ENCODE results near the gene L3MBTL4.

DNA sequence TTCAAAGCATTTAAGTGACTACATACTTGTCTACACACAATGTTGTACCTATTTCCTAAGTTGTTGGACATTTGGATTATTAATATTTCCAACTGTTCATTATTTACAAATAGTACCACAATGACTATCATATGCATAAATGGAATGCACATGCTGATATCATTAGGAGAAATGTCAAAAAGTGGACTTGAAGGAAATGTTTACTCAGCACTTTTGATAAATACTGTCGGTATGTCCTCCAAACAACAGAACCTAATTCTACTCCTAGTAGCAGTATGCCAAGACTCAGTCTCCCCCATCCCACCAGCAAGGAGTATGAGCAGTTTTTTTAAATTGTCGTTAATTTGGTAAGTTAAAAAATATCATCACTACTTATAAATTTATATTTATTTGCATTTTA, 116.8 kb downstream of the L3MBTL4 start:
- TF ChIP-seq, protein P1, sequence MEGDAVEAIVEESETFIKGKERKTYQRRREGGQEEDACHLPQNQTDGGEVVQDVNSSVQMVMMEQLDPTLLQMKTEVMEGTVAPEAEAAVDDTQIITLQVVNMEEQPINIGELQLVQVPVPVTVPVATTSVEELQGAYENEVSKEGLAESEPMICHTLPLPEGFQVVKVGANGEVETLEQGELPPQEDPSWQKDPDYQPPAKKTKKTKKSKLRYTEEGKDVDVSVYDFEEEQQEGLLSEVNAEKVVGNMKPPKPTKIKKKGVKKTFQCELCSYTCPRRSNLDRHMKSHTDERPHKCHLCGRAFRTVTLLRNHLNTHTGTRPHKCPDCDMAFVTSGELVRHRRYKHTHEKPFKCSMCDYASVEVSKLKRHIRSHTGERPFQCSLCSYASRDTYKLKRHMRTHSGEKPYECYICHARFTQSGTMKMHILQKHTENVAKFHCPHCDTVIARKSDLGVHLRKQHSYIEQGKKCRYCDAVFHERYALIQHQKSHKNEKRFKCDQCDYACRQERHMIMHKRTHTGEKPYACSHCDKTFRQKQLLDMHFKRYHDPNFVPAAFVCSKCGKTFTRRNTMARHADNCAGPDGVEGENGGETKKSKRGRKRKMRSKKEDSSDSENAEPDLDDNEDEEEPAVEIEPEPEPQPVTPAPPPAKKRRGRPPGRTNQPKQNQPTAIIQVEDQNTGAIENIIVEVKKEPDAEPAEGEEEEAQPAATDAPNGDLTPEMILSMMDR (IDR thresholded peaks at IDR 0.05): no peak
- TF ChIP-seq, protein P2, sequence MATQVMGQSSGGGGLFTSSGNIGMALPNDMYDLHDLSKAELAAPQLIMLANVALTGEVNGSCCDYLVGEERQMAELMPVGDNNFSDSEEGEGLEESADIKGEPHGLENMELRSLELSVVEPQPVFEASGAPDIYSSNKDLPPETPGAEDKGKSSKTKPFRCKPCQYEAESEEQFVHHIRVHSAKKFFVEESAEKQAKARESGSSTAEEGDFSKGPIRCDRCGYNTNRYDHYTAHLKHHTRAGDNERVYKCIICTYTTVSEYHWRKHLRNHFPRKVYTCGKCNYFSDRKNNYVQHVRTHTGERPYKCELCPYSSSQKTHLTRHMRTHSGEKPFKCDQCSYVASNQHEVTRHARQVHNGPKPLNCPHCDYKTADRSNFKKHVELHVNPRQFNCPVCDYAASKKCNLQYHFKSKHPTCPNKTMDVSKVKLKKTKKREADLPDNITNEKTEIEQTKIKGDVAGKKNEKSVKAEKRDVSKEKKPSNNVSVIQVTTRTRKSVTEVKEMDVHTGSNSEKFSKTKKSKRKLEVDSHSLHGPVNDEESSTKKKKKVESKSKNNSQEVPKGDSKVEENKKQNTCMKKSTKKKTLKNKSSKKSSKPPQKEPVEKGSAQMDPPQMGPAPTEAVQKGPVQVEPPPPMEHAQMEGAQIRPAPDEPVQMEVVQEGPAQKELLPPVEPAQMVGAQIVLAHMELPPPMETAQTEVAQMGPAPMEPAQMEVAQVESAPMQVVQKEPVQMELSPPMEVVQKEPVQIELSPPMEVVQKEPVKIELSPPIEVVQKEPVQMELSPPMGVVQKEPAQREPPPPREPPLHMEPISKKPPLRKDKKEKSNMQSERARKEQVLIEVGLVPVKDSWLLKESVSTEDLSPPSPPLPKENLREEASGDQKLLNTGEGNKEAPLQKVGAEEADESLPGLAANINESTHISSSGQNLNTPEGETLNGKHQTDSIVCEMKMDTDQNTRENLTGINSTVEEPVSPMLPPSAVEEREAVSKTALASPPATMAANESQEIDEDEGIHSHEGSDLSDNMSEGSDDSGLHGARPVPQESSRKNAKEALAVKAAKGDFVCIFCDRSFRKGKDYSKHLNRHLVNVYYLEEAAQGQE (IDR thresholded peaks at IDR 0.05; ENCODE audit: insufficient read depth in 1 of 2, low read depth in 2 of 2, low read length in 1 of 2): no peak
- TF ChIP-seq POLR2AphosphoS5 (IDR thresholded peaks at IDR 0.05; ENCODE audit: low read depth, low read length) (no peak), TCF7L2 (IDR thresholded peaks at IDR 0.05; ENCODE audit: low read depth, low read length) (no peak), SIN3A (IDR thresholded peaks at IDR 0.05; ENCODE audit: borderline replicate concordance, insufficient read depth, low read depth, low read length) (no peak)

Measured in Panc1 (cell line).